Fibroblast of lung (primary cell): ENCODE data around the gene TRPM4. TPM values are rescaled to one million over a fixed set of nuclear protein-coding genes. Genes with fewer than 3 reads are reported as not detected.

Source experiments
- DNase-seq, 2 donors: peaks; one replicate each; pipeline versions ENCODE4 v3.0.0 to v3.0.0-alpha.2; 2010; ENCODE audit warnings: low read depth in 2 of 2
- H2AFZ ChIP-seq: 2 replicates; pipeline ENCODE4 v1.5.1; 2012; ENCODE audit warnings: low read length, control low read depth, inconsistent platforms
- H3K27ac ChIP-seq: 2 replicates; pipeline ENCODE4 v1.5.1; 2011; ENCODE audit warnings: low read length, control low read depth; ENCODE audit not compliant: insufficient read depth
- H3K27me3 ChIP-seq: 2 replicates; pipeline ENCODE4 v1.5.1; 2011; ENCODE audit warnings: mild to moderate bottlenecking, low read length; ENCODE audit not compliant: control insufficient read depth, insufficient read depth
- H3K36me3 ChIP-seq: 2 replicates; pipeline ENCODE4 v1.5.1; 2011; ENCODE audit warnings: low read length; ENCODE audit not compliant: control insufficient read depth, insufficient read depth
- H3K4me1 ChIP-seq: 2 replicates; pipeline ENCODE4 v1.5.1; 2011; ENCODE audit warnings: low read length; ENCODE audit not compliant: control insufficient read depth, insufficient read depth; ENCODE audit errors: extremely low read depth
- H3K4me2 ChIP-seq: 2 replicates; pipeline ENCODE4 v1.5.1; 2011; ENCODE audit warnings: low read length, control low read depth; ENCODE audit not compliant: insufficient read depth; ENCODE audit errors: extremely low read depth
- H3K4me3 ChIP-seq, 4 experiments: fragments of 200-600 bp in 1 of 4; sonication (generic) in 1 of 4; replicated peaks in 1 of 4; 2 replicates each; pipeline ENCODE4 v1.5.1; 2011 to 2016; ENCODE audit warnings: low read length in 4 of 4, low read depth in 3 of 4, mild to moderate bottlenecking in 3 of 4, control low read depth in 2 of 4, inconsistent platforms in 1 of 4, mixed read lengths in 1 of 4; ENCODE audit not compliant: insufficient read depth in 1 of 4; ENCODE audit errors: control extremely low read depth in 1 of 4
- H3K79me2 ChIP-seq: 2 replicates; pipeline ENCODE4 v1.5.1; 2012; ENCODE audit warnings: mild to moderate bottlenecking, low read length, inconsistent platforms; ENCODE audit not compliant: control insufficient read depth, insufficient read depth
- H3K9ac ChIP-seq: 2 replicates; pipeline ENCODE4 v1.5.1; 2011; ENCODE audit warnings: mild to moderate bottlenecking, low read length, control low read depth; ENCODE audit not compliant: insufficient read depth
- H3K9me3 ChIP-seq: 2 replicates; pipeline ENCODE4 v1.5.1; 2012; ENCODE audit warnings: low read depth, low read length; ENCODE audit not compliant: control insufficient read depth, insufficient read depth
- H4K20me1 ChIP-seq: 2 replicates; pipeline ENCODE4 v1.5.1; 2011; ENCODE audit warnings: low read length; ENCODE audit not compliant: control insufficient read depth, insufficient read depth; ENCODE audit errors: extremely low read depth
- CTCF ChIP-seq, 2 donors: IDR thresholded peaks in 1 of 2; conservative IDR thresholded peaks in 1 of 2; 1 replicate in 1 of 2; 2 replicates in 1 of 2; pipeline ENCODE4 v1.5.1; 2011 to 2012; ENCODE audit warnings: low read length in 2 of 2, control low read depth in 1 of 2, inconsistent platforms in 1 of 2, low read depth in 1 of 2, mild to moderate bottlenecking in 1 of 2
- EZH2 ChIP-seq: IDR thresholded peaks from 2 replicates; pipeline ENCODE4 v1.5.1; 2012; ENCODE audit warnings: low read length, control low read depth, mild to moderate bottlenecking; ENCODE audit errors: missing control alignments
- polyA plus RNA-seq, 2 donors: library from polyadenylated mRNA; depleted of rRNA in 1 of 2; stranded (reverse) in 1 of 2; unstranded in 1 of 2; fragments of >200 nt; gene quantifications; 2 replicates each; pipeline ENCODE4 v1.2.1, GENCODE V29; 2011 to 2012; ENCODE audit warnings: missing spikeins in 1 of 2
- total RNA-seq: library from RNA; depleted of rRNA; stranded (reverse); fragments of >200 nt; gene quantifications from 2 replicates; pipeline ENCODE4 v1.2.1, GENCODE V29; 2014

TRPM4 gene
- total and polyA plus RNA-seq, 2 donors (not counting 1 experiment from before 2014, with no cell fraction given) = 6.7 to 18.7 TPM

- H3K27ac ChIP-seq = no peak overlapping the region
- TF ChIP-seq CTCF (conservative IDR thresholded peaks at IDR 0.05 in 1 of 2, IDR thresholded peaks at IDR 0.05 in 1 of 2; ENCODE audit: low read depth in 1 of 2, low read length in 2 of 2) = peak; percentile 23 to 31
- no peak for TF ChIP-seq EZH2
- H4K20me1 ChIP-seq = no peaks in the 10 kb centered on the region
- H3K4me1 ChIP-seq = no peaks in the 10 kb centered on the region
- no peaks in the 10 kb centered on the region for H3K27me3 ChIP-seq
- peak; percentile 39 to 43 for DNase-seq
- H3K79me2 ChIP-seq = no peaks in the 10 kb centered on the region
- no peak overlapping the region for H2AFZ ChIP-seq
- H3K9ac ChIP-seq = no peak overlapping the region
- no peak overlapping the region for H3K4me3 ChIP-seq
- no peaks in the 10 kb centered on the region for H3K9me3 ChIP-seq
- no peaks in the 10 kb centered on the region for H3K36me3 ChIP-seq
- no peak overlapping the region for H3K4me2 ChIP-seq
Measured at GRCh38 chr19:49224879-49225278, 67.3 kb downstream of the TRPM4 start.

GRCh38 chr19:49229416-49229815 lies 71.8 kb downstream of the TRPM4 start:
- Histone ChIP-seq H2AFZ (no peak overlapping the region), H3K4me1 (no peaks in the 10 kb centered on the region), H3K9me3 (no peaks in the 10 kb centered on the region), H3K9ac (no peak overlapping the region), H3K27ac (no peak overlapping the region), H3K79me2 (no peaks in the 10 kb centered on the region), H3K4me3 (no peak overlapping the region), H3K27me3 (no peaks in the 10 kb centered on the region), H3K4me2 (no peak overlapping the region), H4K20me1 (no peaks in the 10 kb centered on the region), H3K36me3 (no peaks in the 10 kb centered on the region)
- no peak for TF ChIP-seq EZH2
- TF ChIP-seq CTCF (conservative IDR thresholded peaks at IDR 0.05 in 1 of 2, IDR thresholded peaks at IDR 0.05 in 1 of 2; ENCODE audit: low read depth in 1 of 2, low read length in 2 of 2) = no peak
- DNase-seq = no peak

GRCh38 chr19:49231389-49231788 lies 73.8 kb downstream of the TRPM4 start:
- no peak overlapping the region for H3K27ac ChIP-seq
- no peaks in the 10 kb centered on the region for H3K27me3 ChIP-seq
- H3K9me3 ChIP-seq = no peaks in the 10 kb centered on the region
- H3K4me1 ChIP-seq = no peaks in the 10 kb centered on the region
- no peaks in the 10 kb centered on the region for H3K36me3 ChIP-seq
- H3K4me3 ChIP-seq = no peak overlapping the region
- H4K20me1 ChIP-seq = no peaks in the 10 kb centered on the region
- H3K9ac ChIP-seq = no peak overlapping the region
- H3K4me2 ChIP-seq = no peak overlapping the region
- no peak overlapping the region for H2AFZ ChIP-seq
- TF ChIP-seq EZH2 = no peak
- DNase-seq = no peak
- no peaks in the 10 kb centered on the region for H3K79me2 ChIP-seq
